Stimulated activated CD4-positive, alpha-beta T cell treated with anti-CD3 and anti-CD28 coated beads, TNF-alpha, amount 100 ng/mL, for 1 hour (primary cell): Measurements from ENCODE around the gene DCDC1.

Experiments used
- DNase-seq, 3 donors: peaks; one replicate each; pipeline ENCODE4 v3.0.0-alpha.2; 2020; ENCODE audit warnings: low read depth in 3 of 3, low spot score in 1 of 3

DCDC1 gene

DNA sequence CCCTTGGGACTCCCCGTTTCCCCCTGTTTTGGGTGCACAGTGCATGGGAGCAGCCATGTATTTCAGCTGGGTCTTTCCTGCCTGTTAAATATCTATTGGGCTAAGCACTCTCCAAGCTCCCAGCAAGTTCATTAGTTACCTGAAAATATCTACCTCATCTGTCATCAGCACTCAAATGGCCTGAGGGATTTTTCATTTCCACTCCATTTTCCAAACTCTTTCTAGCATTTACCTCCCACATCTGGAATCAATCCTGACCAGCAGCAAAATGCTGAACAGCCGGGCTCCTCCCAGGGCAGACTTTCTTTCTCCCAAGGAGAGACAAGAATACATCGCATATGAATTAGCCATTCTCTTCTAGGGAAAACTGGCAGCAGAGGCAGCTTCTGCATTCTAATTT is 509.9 kb downstream of the DCDC1 start:
- no peak for DNase-seq

DNA sequence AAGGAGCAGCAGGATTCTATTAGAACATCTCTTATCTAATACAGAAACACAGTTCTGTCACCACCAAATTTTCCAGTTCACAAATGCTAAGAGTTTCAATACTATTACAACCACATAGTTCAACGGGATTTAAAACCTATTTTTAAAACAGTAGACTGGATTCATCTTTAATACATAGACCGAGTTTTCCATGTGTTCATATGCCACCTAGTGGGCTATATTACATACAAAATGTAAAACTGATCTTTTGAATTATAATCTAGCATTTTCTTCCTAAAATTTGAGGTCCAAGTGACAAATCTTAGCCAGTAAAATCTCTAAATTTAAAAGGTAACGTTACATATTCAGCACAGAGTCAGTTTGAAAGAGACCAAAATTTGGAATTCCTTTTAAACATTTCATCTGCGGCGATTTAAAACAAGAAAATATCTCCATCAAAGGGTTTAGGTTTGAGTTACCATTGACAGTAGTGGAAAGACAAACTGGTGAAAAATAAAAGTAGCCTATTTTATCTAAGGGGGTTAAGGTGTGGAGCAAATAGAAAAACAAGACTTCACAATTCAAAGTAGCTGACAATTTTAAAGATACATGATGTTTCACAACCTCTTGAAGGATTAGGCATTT is 514.0 kb downstream of the DCDC1 start:
- no peak for DNase-seq

DNA sequence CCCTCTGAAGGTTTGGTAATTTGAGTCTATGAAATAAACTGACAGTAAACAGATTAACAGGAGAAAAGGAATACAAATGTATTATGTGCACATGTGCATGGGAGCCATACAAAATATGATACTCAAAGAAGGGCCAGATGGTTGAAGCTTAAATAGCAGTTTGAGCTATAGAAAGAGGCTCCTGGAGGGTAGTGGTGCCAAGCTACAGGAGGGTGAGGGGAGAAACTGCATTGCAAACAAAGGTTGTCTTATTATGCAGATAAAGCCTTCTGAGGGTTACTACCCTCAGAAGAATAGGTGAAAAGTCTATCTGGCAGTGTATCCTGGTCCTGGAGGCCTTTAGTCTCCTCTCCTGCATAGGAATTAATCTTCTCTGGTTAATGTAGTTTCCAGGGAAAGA is 516.1 kb downstream of the DCDC1 start:
- no peak for DNase-seq

DNA sequence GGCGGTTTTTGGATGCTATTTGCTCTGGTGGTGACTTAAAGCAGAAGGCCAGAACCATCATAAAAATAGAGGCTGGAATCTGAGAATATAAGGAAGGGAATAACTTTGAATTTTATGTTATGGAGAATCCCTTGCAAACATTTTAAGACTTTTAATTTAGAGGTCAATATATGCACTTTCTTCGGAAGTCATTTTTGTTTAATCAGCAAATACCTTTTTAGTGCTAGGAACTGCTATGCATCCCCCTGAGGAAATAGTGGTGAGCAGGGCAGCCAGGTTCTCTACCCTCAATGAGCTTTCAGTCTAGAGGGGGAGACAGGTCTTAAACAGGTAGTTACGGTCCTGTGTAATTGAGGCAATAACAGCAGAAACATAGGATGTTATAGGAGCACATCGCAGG is 516.9 kb downstream of the DCDC1 start:
- no peak for DNase-seq

DNA sequence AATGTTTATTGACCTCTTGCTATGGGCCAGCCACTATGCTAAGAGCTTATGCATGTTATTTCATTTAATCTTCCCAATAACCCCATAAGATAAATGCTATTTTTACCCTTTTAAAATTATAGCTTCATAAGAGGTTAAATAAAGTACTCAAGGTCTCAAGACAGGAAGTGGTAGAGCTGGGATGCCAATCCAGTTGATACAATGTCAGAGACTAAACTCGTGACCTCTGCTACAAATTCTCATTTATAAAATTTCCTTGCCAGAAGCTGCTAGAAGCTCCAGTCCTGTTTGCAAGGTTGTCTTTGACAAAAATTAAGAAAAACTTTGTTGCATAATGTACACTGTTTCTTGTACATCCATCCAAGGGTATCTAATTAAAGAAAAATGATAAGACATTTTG is 517.4 kb downstream of the DCDC1 start:
- no peak for DNase-seq

DNA sequence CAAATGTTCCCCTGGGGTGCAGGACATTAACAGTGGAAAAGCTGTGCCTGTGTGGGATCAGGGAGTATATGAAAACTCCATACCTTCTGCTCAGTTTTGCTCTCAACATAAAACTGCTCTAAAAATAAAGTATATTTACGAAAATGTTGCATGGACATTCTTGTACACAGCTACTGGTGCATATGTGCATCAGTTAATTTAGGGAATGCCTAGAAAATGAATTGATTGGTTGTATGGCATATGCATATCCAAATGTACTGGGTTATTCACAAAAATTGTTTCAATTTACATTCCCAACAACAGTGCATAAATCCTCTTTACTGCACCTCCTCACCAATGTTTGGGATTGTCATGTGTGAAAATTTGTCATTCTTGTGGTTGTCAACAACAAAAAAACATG is 532.3 kb downstream of the DCDC1 start:
- DNase-seq = no peak

DNA sequence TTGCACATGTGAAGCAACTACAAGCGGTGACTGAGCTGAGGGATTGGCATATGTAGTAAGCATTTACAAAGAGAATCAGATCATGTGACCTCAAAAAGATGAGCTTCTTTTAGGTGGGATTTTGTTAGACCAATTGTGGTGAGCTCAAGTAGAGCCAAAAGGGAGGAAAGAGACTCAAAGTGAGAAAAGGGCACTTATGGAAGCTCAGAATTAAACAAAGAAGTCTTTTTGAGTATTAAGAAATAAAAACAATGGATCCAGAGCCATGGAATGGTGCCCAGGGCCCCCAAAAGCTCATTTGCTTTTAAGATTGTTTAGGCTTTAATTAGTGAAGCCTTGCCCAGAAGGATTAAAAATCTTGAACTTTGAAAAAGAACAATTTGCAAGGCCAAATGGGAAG is 536.7 kb downstream of the DCDC1 start:
- DNase-seq = no peak

DNA sequence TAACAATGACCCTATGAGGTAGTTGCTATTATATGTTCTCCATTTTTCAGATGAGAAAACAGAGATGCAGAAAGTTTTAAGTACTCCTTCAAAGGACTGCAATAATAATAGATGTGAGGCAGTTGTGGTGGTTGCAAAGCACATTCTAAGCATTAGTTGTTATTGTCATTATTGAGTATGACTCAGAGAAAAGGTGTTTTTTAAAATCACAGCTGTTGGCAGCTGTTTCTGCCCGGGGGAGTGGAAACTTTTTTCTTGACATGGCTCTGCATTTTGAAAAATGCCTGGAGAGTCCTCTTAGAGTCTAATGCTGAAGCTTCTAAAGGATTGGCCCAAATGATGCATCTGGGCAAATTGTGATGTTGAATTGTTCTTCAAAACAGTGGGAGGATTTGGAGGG is 538.9 kb downstream of the DCDC1 start:
- no peak for DNase-seq

DNA sequence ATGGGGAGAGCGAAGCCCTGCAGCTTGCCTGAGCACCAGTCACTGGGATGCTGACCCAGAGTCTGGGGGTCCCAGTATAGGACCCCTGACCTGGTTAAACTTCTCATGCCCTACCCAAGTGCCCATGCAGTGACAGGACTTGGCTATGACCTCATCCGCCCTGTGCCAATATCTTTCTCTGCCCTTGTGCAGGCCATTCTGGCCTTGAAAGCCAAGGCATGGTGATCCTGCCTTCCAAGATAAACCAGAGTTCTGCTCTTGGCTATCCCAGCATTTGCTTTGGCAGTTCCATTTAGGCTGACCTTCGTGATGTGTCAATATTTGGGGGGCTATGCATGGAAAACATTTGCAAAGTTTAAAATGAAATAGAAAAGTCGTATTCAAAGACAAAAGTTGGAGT is 542.6 kb downstream of the DCDC1 start:
- no peak for DNase-seq

DNA sequence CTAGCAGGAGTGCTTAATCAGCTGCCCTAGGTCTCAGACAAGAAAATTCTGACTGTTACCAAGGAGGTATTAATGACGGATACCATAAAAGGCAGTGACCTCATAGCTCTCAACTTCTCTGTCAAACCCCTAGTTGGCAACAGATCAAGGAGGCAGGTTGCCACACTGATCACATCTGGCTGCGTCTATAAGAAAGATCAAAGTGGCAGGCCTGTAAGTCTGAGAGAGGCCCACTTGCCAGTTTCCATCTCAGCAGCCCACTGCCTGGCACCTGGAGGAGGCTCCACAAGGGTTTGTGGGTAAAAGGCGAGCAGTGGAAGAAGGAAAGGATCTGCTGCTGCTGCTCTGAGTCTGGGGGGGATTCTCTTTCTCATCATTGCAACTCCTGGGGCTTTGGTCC is 543.8 kb downstream of the DCDC1 start:
- DNase-seq = no peak

DNA sequence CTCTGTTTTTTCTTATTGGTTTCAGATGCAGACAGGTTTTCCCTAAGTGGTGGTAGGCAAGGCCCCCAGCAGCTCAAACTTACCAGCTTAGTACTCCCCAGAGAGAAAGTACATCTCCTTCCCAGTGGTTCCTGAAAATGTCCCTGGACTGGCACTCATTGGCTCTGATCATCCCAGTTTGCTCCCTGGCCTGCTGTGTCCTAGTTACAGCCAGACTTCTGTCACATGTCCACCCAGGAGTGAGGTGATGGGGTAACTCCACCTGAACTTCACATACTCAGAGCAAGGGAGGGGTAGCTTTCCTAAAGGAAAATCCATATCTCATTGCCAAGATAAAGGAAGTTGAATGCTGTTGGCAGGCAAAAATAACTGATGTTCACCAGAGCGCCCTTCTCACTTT is 546.4 kb downstream of the DCDC1 start:
- DNase-seq = no peak

DNA sequence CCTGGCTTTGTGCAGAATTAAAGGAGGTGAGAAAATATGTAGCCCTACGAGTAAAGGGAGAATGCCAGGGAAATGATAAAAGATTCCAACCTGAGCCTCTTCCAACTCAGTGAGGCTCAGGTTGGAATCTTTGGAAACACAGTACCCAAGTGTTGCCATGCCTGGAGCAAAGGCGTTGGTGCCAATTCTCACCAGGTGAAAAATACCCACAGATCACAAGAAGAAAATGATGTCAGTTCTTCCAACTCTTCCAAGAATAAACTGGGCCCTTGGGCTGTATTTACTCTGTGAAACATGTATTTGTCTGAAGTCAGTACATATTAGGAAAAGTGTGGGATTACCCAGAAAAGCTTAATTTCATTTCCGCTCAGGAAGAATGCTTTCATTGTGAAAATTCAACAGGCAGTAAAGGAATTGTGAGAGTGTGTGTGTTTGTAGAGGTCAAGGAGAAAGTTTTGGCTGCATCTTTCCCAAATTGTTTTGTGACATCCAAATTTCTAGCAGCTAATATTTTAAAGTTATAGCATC is 548.0 kb downstream of the DCDC1 start:
- DNase-seq = no peak

DNA sequence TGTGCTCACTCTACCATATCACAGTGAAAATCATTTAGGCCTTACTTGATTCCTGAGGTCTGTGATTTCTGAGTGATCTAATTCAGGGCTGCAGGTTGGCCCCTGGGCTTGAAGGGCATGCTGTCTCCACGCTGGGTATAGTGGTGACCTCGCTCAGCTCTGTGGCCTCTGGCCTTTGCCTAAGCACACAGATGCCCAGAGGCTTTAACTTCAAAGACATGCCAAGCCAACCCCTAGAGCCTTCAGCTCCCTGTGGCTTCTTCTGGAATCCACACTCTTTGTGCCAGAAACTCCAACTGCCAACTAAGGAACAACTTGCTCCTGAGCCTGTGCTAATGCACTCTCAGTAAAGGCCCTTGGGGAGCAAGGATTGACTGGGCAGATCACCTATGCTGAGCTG is 550.8 kb downstream of the DCDC1 start:
- DNase-seq = no peak

DNA sequence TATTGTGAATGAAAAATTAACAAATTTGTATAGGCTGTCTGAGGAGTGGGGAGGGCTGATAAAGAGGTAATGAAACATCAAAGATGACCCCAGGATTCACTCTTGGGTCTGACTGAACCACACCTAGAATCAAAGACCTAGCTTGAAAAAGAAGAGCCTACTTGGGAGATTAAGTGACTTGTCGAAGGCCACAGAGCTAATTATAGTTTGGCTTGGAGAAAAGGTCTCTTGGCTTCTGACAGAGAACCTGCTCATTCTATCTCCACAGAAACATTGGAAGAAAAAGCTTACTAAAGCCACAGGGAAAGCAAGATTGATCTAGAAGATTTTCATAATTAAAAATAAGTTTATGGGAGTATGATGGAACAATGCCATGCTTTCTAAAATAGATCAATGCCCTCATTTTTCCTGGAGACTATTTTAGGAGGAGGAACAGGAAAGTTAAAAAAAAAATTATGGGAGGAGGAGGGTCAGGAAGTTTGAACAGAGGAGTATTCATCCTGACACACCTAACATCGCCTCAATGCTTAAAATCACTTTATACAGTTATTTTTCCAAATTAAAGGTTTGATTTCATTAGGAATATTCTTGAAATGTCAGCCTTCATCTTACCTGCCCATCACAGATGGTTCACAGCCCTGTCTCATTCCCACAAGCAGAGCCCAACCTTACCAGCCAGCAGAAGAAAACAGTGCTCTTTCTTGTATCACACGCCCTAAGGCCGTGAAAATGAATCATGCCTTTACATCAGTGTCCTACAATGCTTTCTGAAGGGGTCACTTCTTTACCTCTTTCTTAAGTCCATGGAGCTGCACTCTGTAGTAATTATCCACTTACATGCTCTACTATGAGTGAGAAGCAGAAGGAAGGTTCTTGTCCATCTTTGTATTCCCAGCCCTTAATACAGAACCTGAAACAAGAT is 552.3 kb downstream of the DCDC1 start:
- DNase-seq = no peak

DNA sequence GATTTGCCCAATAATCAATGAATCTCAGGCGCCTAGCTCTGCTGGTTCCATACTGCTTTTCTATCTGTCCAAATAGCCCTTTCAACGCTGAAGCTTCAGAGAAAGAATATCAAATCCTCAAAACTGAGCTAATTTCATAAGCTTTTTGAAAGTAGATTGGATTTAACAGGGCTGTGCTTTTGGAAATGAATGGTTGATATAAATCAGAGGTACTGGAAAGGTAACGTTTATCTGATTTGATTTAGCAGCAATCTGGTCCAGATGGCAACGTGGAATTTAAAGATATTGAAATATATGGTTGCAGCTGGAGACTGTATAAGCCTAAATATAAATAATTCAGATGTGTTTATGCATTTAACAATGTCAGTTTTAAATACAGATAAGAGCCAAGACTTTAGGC is 553.9 kb downstream of the DCDC1 start:
- DNase-seq = no peak

DNA sequence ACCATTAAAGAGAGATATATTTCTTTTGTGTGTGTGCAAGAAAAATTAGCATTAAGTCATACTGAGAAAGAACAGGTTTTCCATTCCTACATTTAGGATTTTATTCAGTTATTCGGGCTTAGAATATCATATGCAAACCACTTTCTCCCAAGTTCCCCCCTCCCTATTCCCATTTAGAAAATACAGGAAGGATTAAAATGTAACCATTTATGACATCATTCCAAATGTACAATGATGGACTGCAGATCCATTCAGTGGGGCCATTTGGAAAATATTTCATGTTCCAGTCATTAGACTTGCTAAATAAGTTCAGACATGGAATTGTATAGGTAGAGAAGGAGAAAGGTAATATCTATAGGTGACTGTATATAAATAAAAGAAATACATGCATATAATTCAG is 554.8 kb downstream of the DCDC1 start:
- no peak for DNase-seq
